ENCODE data around the gene USP47. TPM values are rescaled to one million over a fixed set of nuclear protein-coding genes. Genes with fewer than 3 reads are reported as not detected.

USP47 gene
- total and polyA plus RNA-seq, 9 of the 15 experiments (the other 6 are each of a cell fraction or from before 2014, with no cell fraction given): 13.1 to 63.6 (median 34.7) TPM

DNA sequence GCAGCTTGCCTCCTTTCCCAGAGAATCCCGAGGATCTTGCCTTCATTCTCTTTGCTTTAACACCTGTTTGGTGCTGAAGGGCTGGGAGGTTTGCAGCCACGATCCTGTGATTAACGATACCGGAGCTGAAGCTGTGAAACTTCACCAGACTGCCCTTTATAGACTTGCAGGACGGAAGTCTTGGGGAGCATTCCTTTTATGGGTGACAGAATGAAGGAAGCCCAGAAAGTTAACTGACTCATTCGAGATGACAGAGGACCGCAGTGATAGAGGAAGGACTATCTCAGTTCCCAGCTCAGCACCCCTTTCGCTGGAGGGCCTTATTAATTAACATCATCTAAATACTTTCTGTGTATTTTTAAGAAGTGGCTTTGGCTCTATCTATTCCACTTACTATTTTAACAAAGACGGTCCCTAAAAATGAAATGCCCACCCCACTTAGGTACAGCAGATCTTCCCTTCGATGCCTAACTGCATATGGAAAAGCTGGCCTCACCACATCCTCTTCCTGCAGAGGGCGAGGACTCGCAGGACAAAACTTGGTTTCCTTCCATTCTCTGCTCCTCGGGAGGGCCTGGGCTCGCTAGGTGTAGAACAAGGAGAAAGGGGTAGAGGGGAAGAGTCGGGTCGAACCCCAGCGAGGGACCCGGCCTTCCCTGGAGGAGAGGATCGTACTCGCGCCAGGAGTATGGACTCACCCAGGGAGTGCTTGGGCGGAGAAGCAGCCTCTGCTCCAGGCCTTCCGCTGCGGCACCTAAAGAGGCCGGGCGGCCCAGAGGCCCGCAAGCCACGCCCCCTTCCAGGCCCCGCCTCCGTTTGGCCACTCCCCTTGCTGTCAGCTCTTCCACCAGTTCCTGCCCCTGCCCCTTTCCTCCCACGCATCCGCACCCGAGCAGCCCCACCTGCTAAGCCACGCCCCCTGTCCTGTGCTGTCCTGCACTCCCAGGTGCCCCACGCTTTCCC is 30.7 kb upstream of the USP47 start (continued):
- TF ChIP-seq ETV6 (IDR thresholded peaks at IDR 0.05; ENCODE audit: borderline replicate concordance in 1 of 2, low read depth in 2 of 2, low read length in 1 of 2) (no peak), ETV6 (CRISPR knock-in tag; IDR thresholded peaks at IDR 0.05; ENCODE audit: borderline replicate concordance) (no peak), NBN (IDR thresholded peaks at IDR 0.05; ENCODE audit: low read depth) (0 out of 2 replicates have a peak, but pooled peaks have one; percentile 41), KDM2B (CRISPR knock-in tag; IDR thresholded peaks at IDR 0.05) (no peak), TAL1 (IDR thresholded peaks at IDR 0.05) (no peak), CREBBP (IDR thresholded peaks at IDR 0.05; ENCODE audit: low read depth, low read length) (no peak), SRF (CRISPR knock-in tag; IDR thresholded peaks at IDR 0.05) (peak; percentile 47 to 89; a peak in 2 of 4 replicates), ZNF134 (CRISPR knock-in tag; conservative IDR thresholded peaks at IDR 0.05) (0 out of 2 replicates have a peak, but pooled peaks have one; percentile 12)
- TF ChIP-seq, protein P1, sequence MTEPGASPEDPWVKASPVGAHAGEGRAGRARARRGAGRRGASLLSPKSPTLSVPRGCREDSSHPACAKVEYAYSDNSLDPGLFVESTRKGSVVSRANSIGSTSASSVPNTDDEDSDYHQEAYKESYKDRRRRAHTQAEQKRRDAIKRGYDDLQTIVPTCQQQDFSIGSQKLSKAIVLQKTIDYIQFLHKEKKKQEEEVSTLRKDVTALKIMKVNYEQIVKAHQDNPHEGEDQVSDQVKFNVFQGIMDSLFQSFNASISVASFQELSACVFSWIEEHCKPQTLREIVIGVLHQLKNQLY (CRISPR knock-in tag; conservative IDR thresholded peaks at IDR 0.05): no peak
- TF ChIP-seq, protein P2, sequence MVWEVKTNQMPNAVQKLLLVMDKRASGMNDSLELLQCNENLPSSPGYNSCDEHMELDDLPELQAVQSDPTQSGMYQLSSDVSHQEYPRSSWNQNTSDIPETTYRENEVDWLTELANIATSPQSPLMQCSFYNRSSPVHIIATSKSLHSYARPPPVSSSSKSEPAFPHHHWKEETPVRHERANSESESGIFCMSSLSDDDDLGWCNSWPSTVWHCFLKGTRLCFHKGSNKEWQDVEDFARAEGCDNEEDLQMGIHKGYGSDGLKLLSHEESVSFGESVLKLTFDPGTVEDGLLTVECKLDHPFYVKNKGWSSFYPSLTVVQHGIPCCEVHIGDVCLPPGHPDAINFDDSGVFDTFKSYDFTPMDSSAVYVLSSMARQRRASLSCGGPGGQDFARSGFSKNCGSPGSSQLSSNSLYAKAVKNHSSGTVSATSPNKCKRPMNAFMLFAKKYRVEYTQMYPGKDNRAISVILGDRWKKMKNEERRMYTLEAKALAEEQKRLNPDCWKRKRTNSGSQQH (CRISPR knock-in tag; IDR thresholded peaks at IDR 0.05): no peak
- TF ChIP-seq, protein P3, sequence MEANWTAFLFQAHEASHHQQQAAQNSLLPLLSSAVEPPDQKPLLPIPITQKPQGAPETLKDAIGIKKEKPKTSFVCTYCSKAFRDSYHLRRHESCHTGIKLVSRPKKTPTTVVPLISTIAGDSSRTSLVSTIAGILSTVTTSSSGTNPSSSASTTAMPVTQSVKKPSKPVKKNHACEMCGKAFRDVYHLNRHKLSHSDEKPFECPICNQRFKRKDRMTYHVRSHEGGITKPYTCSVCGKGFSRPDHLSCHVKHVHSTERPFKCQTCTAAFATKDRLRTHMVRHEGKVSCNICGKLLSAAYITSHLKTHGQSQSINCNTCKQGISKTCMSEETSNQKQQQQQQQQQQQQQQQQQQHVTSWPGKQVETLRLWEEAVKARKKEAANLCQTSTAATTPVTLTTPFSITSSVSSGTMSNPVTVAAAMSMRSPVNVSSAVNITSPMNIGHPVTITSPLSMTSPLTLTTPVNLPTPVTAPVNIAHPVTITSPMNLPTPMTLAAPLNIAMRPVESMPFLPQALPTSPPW (CRISPR knock-in tag; IDR thresholded peaks at IDR 0.05): peak; percentile 44
- TF ChIP-seq, protein P4, sequence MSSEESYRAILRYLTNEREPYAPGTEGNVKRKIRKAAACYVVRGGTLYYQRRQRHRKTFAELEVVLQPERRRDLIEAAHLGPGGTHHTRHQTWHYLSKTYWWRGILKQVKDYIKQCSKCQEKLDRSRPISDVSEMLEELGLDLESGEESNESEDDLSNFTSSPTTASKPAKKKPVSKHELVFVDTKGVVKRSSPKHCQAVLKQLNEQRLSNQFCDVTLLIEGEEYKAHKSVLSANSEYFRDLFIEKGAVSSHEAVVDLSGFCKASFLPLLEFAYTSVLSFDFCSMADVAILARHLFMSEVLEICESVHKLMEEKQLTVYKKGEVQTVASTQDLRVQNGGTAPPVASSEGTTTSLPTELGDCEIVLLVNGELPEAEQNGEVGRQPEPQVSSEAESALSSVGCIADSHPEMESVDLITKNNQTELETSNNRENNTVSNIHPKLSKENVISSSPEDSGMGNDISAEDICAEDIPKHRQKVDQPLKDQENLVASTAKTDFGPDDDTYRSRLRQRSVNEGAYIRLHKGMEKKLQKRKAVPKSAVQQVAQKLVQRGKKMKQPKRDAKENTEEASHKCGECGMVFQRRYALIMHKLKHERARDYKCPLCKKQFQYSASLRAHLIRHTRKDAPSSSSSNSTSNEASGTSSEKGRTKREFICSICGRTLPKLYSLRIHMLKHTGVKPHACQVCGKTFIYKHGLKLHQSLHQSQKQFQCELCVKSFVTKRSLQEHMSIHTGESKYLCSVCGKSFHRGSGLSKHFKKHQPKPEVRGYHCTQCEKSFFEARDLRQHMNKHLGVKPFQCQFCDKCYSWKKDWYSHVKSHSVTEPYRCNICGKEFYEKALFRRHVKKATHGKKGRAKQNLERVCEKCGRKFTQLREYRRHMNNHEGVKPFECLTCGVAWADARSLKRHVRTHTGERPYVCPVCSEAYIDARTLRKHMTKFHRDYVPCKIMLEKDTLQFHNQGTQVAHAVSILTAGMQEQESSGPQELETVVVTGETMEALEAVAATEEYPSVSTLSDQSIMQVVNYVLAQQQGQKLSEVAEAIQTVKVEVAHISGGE (CRISPR knock-in tag; IDR thresholded peaks at IDR 0.05): no peak
- TF ChIP-seq, protein P5, sequence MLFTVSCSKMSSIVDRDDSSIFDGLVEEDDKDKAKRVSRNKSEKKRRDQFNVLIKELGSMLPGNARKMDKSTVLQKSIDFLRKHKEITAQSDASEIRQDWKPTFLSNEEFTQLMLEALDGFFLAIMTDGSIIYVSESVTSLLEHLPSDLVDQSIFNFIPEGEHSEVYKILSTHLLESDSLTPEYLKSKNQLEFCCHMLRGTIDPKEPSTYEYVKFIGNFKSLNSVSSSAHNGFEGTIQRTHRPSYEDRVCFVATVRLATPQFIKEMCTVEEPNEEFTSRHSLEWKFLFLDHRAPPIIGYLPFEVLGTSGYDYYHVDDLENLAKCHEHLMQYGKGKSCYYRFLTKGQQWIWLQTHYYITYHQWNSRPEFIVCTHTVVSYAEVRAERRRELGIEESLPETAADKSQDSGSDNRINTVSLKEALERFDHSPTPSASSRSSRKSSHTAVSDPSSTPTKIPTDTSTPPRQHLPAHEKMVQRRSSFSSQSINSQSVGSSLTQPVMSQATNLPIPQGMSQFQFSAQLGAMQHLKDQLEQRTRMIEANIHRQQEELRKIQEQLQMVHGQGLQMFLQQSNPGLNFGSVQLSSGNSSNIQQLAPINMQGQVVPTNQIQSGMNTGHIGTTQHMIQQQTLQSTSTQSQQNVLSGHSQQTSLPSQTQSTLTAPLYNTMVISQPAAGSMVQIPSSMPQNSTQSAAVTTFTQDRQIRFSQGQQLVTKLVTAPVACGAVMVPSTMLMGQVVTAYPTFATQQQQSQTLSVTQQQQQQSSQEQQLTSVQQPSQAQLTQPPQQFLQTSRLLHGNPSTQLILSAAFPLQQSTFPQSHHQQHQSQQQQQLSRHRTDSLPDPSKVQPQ (CRISPR knock-in tag; IDR thresholded peaks at IDR 0.05; ENCODE audit: borderline replicate concordance): no peak
